NCI-H187 (cell line): ENCODE results near the gene SLC27A3.

ENCODE experiments used
- DNase-seq, 2 experiments: peaks; one replicate each; lab custom pipeline; 2025; lab: John Stamatoyannopoulos, UW

SLC27A3 gene

GRCh38 chr1:153798468-153798780 is 23.2 kb downstream of the SLC27A3 start:
- no peak for DNase-seq

GRCh38 chr1:153799016-153799415 is 23.8 kb downstream of the SLC27A3 start:
- DNase-seq: no peak

- no peak for DNase-seq
Observed at GRCh38 chr1:153799566-153800465, 24.6 kb downstream of the SLC27A3 start.

GRCh38 chr1:153800516-153800915 is 25.3 kb downstream of the SLC27A3 start:
- no peak for DNase-seq

- no peak for DNase-seq
Observed at GRCh38 chr1:153801028-153801625, 25.9 kb downstream of the SLC27A3 start.

DNA sequence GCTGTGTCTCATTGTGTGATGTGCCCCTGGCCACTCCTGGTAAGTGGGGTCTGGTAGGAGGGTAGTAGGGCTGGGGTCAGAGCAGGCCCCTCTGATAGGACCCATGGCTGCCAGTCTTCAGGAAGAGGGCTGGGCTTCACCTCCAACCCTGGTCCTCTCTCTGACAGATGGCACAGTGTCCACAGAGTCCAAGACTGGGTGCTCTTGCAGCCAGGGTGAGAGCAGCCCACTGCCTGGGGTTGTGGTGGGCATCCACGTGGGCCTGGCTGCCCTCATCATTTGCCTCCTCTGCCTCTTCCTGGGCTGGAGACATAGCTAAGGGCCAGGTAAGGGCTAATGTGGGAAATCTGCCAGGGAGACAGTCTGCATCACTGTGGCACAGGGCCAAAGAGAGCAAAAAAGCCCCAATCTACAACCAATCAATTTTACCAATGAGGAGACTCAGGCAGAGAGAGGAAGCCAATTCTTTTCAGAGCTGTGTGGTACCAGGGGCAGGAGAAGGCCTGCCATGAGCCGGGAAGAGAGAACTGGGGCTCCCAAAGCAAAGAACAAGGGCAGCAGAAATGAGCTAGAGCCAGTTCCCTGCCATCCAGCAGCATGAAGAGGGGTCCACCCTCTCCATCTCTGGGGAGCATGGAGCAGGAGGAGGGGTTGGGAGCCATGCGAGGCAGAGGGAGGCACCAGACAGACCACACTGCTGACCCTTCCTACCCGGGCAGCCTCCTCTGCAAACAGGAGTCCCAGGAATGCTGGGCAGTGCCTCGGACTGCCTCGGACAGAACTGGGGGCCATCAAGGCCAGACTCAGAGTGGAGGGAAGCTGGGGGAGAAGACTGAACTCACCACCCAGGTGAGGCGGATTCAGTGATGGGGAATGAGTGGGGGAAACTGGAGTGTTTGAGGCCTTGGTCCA is 26.8 kb downstream of the SLC27A3 start:
- no peak for DNase-seq

- DNase-seq: no peak
Observed at GRCh38 chr1:153803470-153804056, 28.4 kb downstream of the SLC27A3 start.

DNA sequence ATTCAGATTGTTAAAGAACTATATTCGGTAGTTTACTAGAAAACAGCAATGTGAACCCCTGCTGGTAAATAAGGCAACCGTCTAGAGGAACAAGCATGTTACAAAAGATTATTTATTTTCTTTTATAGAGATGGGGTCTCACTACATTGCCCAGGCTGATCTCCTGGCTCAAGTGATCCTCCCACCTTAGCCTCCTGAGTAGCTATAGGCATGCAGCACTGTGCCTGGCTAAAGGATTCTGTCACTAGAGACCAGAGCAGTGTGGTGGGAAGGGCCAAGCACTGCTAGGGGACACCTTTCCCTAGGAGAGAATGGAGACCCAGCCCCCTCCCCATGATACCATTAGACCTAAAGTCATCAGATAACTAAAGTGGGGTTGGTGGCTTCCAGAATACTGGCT is 28.9 kb downstream of the SLC27A3 start:
- no peak for DNase-seq

DNA sequence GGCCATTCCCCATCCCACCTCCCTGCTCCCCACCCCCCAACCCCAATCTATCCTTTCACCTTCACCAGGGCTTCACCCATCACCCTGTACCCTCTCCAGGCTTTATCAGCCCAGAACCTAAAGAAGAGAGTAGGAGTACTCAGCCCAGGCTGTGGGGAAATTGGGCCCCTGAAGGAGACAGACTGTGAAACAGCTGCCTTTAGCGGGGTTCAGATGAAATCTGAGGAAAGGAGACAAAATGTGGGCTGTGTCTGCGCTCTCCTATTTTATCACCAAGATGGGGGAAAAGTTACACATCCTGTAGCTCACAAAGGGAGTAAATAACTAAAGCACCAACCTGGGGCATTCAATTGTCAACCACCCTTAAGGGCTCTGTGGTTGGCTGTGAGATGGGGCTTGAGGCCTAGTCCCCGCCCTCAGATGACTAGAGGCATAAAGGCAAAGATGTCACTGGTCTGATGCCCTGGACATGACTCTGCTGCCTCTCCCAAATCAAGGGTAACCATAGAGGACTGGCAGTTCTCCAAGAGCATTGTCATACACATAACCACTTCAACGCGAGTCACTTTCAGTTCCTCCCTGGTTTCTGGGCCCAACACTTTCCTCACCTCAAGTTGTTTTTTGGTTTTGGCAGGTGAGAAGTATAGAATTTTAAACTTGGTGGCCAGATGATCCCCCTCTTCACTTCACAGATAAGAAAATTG is 30.0 kb downstream of the SLC27A3 start:
- no peak for DNase-seq

GRCh38 chr1:153805886-153806719 is 30.9 kb downstream of the SLC27A3 start:
- DNase-seq: no peak

GRCh38 chr1:153816283-153816889 is 41.2 kb downstream of the SLC27A3 start:
- no peak for DNase-seq

- DNase-seq: no peak
Observed at GRCh38 chr1:153818876-153819275, 43.7 kb downstream of the SLC27A3 start.

DNA sequence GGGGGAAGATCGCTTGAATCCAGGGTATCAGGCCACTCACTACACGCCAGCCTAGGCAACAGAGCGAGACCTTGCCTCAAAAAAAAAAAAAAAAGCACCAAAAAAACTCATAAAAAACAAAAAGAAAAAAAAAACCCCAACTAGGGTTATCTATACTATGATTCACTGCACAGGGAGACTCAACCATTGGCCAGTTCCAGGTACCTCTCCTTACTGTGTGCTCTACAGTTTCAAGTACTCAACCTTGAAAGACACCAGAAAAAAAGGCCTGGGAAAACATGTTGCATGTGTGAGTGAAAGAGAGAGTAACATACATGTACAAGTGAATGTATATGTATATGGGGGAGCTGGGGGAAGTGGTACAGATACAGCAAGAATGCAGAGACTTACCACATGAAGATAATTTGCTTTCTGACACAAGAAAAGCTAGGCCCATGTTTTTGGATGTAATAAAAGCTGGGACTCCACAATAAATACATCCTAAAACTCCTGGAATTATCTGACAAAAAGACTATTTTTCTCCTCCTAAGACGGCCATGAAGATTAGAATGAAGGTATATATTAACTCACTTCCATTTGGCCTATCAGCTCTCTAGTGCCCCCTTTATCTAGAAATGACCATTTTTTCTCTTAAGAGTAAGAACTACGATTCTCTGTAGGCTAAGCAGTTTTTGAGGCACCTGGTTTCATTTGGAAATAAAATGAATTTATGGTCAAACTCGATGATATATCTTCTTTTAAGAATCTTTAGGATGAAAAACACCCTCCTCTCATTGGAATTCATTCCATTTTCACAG is 52.2 kb downstream of the SLC27A3 start:
- DNase-seq: no peak
